Activated CD8-positive, alpha-beta T cell treated with anti-CD3 and anti-CD28 coated beads for 36 hours (primary cell): ENCODE data around the gene LRP1B. TPM values are rescaled to one million over a fixed set of nuclear protein-coding genes. Genes with fewer than 3 reads are reported as not detected.

ENCODE experiments used
- ATAC-seq: fragments of 200-7000 bp; cut with Tn5 transposase; one replicate; pipeline ENCODE4 v1.10.0; 2021; ENCODE audit warnings: mild to moderate bottlenecking, moderate library complexity
- CTCF ChIA-PET: fragments of 350-600 bp; sonication (Branson Sonifier 250); formaldehyde crosslinking; loops from one replicate; lab custom pipeline; 2021; ENCODE audit warnings: antibody characterized with exemption; lab: Charles Lee
- POLR2A ChIA-PET: fragments of 350-600 bp; sonication (Branson Sonifier 250); formaldehyde crosslinking; loops from one replicate; lab custom pipeline; 2021; ENCODE audit warnings: antibody characterized with exemption; lab: Charles Lee
- DNase-seq: peaks from one replicate; pipeline ENCODE4 v3.0.0-alpha.2; 2020
- H3K27ac Mint-ChIP-seq: one replicate; pipeline ENCODE4 v1.8.0; 2021; ENCODE audit warnings: mild to moderate bottlenecking, mixed read lengths
- H3K27me3 Mint-ChIP-seq: one replicate; pipeline ENCODE4 v1.8.0; 2021; ENCODE audit warnings: mixed read lengths
- H3K36me3 Mint-ChIP-seq: one replicate; pipeline ENCODE4 v1.8.0; 2021; ENCODE audit warnings: low read depth, mixed read lengths
- H3K4me1 Mint-ChIP-seq: one replicate; pipeline ENCODE4 v1.8.0; 2021; ENCODE audit warnings: low read depth, mixed read lengths
- H3K4me3 Mint-ChIP-seq: one replicate; pipeline ENCODE4 v1.8.0; 2021; ENCODE audit warnings: mild to moderate bottlenecking, moderate library complexity, mixed read lengths
- H3K9me3 Mint-ChIP-seq: one replicate; pipeline ENCODE4 v1.8.0; 2021; ENCODE audit warnings: mixed read lengths
- CTCF ChIP-seq: fragments of 200-600 bp; IDR thresholded peaks from one replicate; pipeline ENCODE4 v1.8.0; 2022; ENCODE audit warnings: antibody characterized with exemption, mild to moderate bottlenecking
- intact Hi-C: fragments of 100-400 bp; cut with micrococcal nuclease; formaldehyde crosslinking; loops from one replicate; pipeline ENCODE4 v1.10.0; 2022
- total RNA-seq, 2 experiments: library from RNA; stranded (reverse); gene quantifications; one replicate each; pipeline ENCODE4 v1.2.3, GENCODE V29; 2021

Gene LRP1B
- total RNA-seq, 2 experiments from 2014 or later: not detected

- ATAC-seq: no peak
- TF ChIP-seq CTCF: no peak
- ChIA-PET POLR2A (no interaction called here), CTCF (no interaction called here)
- Mint-ChIP-seq H3K27me3 (no peaks in the 10 kb centered on the region), H3K27ac (no peak overlapping the region), H3K4me3 (no peak overlapping the region), H3K36me3 (no peaks in the 10 kb centered on the region), H3K9me3 (no peaks in the 10 kb centered on the region), H3K4me1 (no peaks in the 10 kb centered on the region)
- intact Hi-C loops: no loop called here
- DNase-seq: no peak
Observed at GRCh38 chr2:141515931-141516330, 614.9 kb downstream of the LRP1B start.

GRCh38 chr2:141513853-141514252, 617.0 kb downstream of the LRP1B start:
- no peaks in the 10 kb centered on the region for H3K4me1 Mint-ChIP-seq
- H3K27me3 Mint-ChIP-seq: no peaks in the 10 kb centered on the region
- ATAC-seq: no peak
- H3K27ac Mint-ChIP-seq: no peak overlapping the region
- intact Hi-C loops: no loop called here
- H3K4me3 Mint-ChIP-seq: no peak overlapping the region
- POLR2A ChIA-PET: no interaction called here
- no peak for TF ChIP-seq CTCF
- CTCF ChIA-PET: no interaction called here
- no peak for DNase-seq
- no peaks in the 10 kb centered on the region for H3K36me3 Mint-ChIP-seq
- no peaks in the 10 kb centered on the region for H3K9me3 Mint-ChIP-seq

GRCh38 chr2:141508806-141509595, 621.8 kb downstream of the LRP1B start:
- Mint-ChIP-seq H3K27ac (no peak overlapping the region), H3K4me3 (no peak overlapping the region), H3K4me1 (no peaks in the 10 kb centered on the region), H3K9me3 (peaks cover 1% of the 10 kb centered on the region), H3K36me3 (no peaks in the 10 kb centered on the region), H3K27me3 (no peaks in the 10 kb centered on the region)
- TF ChIP-seq CTCF: no peak
- DNase-seq: no peak
- ChIA-PET POLR2A (no interaction called here), CTCF (no interaction called here)
- intact Hi-C loops: no loop called here
- ATAC-seq: no peak

GRCh38 chr2:141508086-141508752, 622.6 kb downstream of the LRP1B start:
- H3K9me3 Mint-ChIP-seq: peaks cover 1% of the 10 kb centered on the region
- no peak for DNase-seq
- no peaks in the 10 kb centered on the region for H3K4me1 Mint-ChIP-seq
- ChIA-PET POLR2A (no interaction called here), CTCF (no interaction called here)
- no peak for ATAC-seq
- no peaks in the 10 kb centered on the region for H3K27me3 Mint-ChIP-seq
- TF ChIP-seq CTCF: no peak
- H3K4me3 Mint-ChIP-seq: no peak overlapping the region
- intact Hi-C loops: no loop called here
- H3K36me3 Mint-ChIP-seq: no peaks in the 10 kb centered on the region
- H3K27ac Mint-ChIP-seq: no peak overlapping the region

GRCh38 chr2:141506135-141506534, 624.7 kb downstream of the LRP1B start:
- H3K9me3 Mint-ChIP-seq: peaks cover 1% of the 10 kb centered on the region
- ChIA-PET POLR2A (no interaction called here), CTCF (no interaction called here)
- no peak overlapping the region for H3K4me3 Mint-ChIP-seq
- no peaks in the 10 kb centered on the region for H3K4me1 Mint-ChIP-seq
- H3K27ac Mint-ChIP-seq: no peak overlapping the region
- intact Hi-C loops: no loop called here
- no peaks in the 10 kb centered on the region for H3K27me3 Mint-ChIP-seq
- DNase-seq: no peak
- no peak for TF ChIP-seq CTCF
- no peaks in the 10 kb centered on the region for H3K36me3 Mint-ChIP-seq
- ATAC-seq: no peak
